B cell (primary cell): ENCODE data around the gene TEAD1. TPM values are rescaled to one million over a fixed set of nuclear protein-coding genes. Genes with fewer than 3 reads are reported as not detected.

Experiments
- ATAC-seq: fragments of 200-7000 bp; cut with Tn5 transposase; one replicate; pipeline ENCODE4 v1.10.0; 2021; ENCODE audit warnings: low read depth, mild to moderate bottlenecking, moderate number of reproducible peaks, moderate library complexity
- CTCF ChIA-PET: fragments of 350-600 bp; sonication (Branson Sonifier 250); formaldehyde crosslinking; loops from one replicate; lab custom pipeline; 2021; ENCODE audit warnings: antibody characterized with exemption, inconsistent platforms; lab: Charles Lee
- POLR2A ChIA-PET: fragments of 350-600 bp; sonication (Branson Sonifier 250); formaldehyde crosslinking; loops from one replicate; lab custom pipeline; 2021; ENCODE audit warnings: antibody characterized with exemption; lab: Charles Lee
- DNase-seq: peaks from one replicate; pipeline ENCODE4 v3.0.0; 2013
- H2AFZ ChIP-seq: 2 replicates; pipeline ENCODE4 v1.6.1; 2012; ENCODE audit warnings: mild to moderate bottlenecking, low read depth, low read length; ENCODE audit not compliant: insufficient read depth, poor library complexity, severe bottlenecking
- H3K27ac ChIP-seq, 2 donors: 1 replicate in 1 of 2; 2 replicates in 1 of 2; pipeline ENCODE4 v1.5.1; 2012 to 2013; ENCODE audit warnings: low read length in 2 of 2, mild to moderate bottlenecking in 2 of 2, moderate library complexity in 1 of 2
- H3K27me3 ChIP-seq, 4 experiments: fragments of 200-600 bp in 1 of 4; sonication (generic) in 1 of 4; replicated peaks in 1 of 4; 1 replicate in 2 of 4; 2 replicates in 2 of 4; pipeline versions ENCODE4 v1.6.1 to v1.7.0; 2013 to 2016; ENCODE audit warnings: low read length in 3 of 4, mild to moderate bottlenecking in 2 of 4, mixed read lengths in 1 of 4, moderate library complexity in 1 of 4; ENCODE audit not compliant: insufficient read depth in 4 of 4, control insufficient read depth in 3 of 4; ENCODE audit errors: control extremely low read depth in 1 of 4
- H3K36me3 ChIP-seq, 2 experiments: replicated peaks in 1 of 2; 1 replicate in 1 of 2; 2 replicates in 1 of 2; pipeline versions ENCODE4 v1.6.1 to v1.7.1; 2013; ENCODE audit warnings: low read length in 1 of 2; ENCODE audit not compliant: insufficient read depth in 2 of 2, control insufficient read depth in 1 of 2; ENCODE audit errors: control extremely low read depth in 1 of 2, extremely low read depth in 1 of 2
- H3K4me1 ChIP-seq, 2 donors: fragments of 200-600 bp in 1 of 2; sonication (generic) in 1 of 2; 1 replicate in 1 of 2; 2 replicates in 1 of 2; pipeline versions ENCODE4 v1.5.1 to v1.6.1; 2013 to 2017; ENCODE audit warnings: low read length in 2 of 2; ENCODE audit not compliant: control insufficient read depth in 2 of 2, insufficient read depth in 2 of 2
- H3K4me2 ChIP-seq: replicated peaks from 2 replicates; pipeline ENCODE3; 2012; ENCODE audit warnings: mild to moderate bottlenecking, low read depth, low read length; ENCODE audit not compliant: poor library complexity, severe bottlenecking
- H3K4me3 ChIP-seq, 5 experiments: fragments of 200-600 bp in 1 of 5; sonication (generic) in 1 of 5; 1 replicate in 3 of 5; 2 replicates in 2 of 5; pipeline versions ENCODE4 v1.5.1 to v1.7.0; 2011 to 2016; ENCODE audit warnings: low read length in 4 of 5, mild to moderate bottlenecking in 4 of 5, low read depth in 2 of 5, control low read depth in 1 of 5, moderate library complexity in 1 of 5; ENCODE audit not compliant: insufficient read depth in 1 of 5; ENCODE audit errors: control extremely low read depth in 1 of 5, extremely low read depth in 1 of 5
- H3K79me2 ChIP-seq: fragments of 200-600 bp; sonication (generic); one replicate; pipeline ENCODE4 v1.6.0; 2016; ENCODE audit warnings: low read length; ENCODE audit not compliant: control insufficient read depth, insufficient read depth
- H3K9ac ChIP-seq: fragments of 200-600 bp; sonication (generic); 2 replicates; pipeline ENCODE4 v1.6.1; 2017; ENCODE audit warnings: mild to moderate bottlenecking, low read length, moderate library complexity
- H3K9me3 ChIP-seq, 3 donors: one replicate each; pipeline versions ENCODE4 v1.6.1 to v1.7.1; 2013; ENCODE audit warnings: low read length in 2 of 3; ENCODE audit not compliant: control insufficient read depth in 2 of 3, insufficient read depth in 1 of 3; ENCODE audit errors: control extremely low read depth in 1 of 3
- H4K20me1 ChIP-seq: 2 replicates; pipeline ENCODE4 v1.6.0; 2012; ENCODE audit warnings: mild to moderate bottlenecking, low read length; ENCODE audit not compliant: insufficient read depth, control insufficient read depth, poor library complexity, severe bottlenecking
- H3K27ac Mint-ChIP-seq: one replicate; pipeline ENCODE4 v1.8.0; 2021; ENCODE audit warnings: mixed read lengths
- H3K27me3 Mint-ChIP-seq: one replicate; pipeline ENCODE4 v1.8.0; 2021; ENCODE audit warnings: mixed read lengths
- H3K4me1 Mint-ChIP-seq: one replicate; pipeline ENCODE4 v1.8.0; 2021; ENCODE audit warnings: mixed read lengths
- H3K4me3 Mint-ChIP-seq: one replicate; pipeline ENCODE4 v1.8.0; 2021; ENCODE audit warnings: mixed read lengths
- H3K9me3 Mint-ChIP-seq: one replicate; pipeline ENCODE4 v1.8.0; 2022; ENCODE audit warnings: mixed read lengths; ENCODE audit not compliant: insufficient read depth
- EZH2 ChIP-seq: IDR thresholded peaks from 2 replicates; pipeline ENCODE4 v1.6.1; 2012; ENCODE audit warnings: borderline replicate concordance, low read depth, mild to moderate bottlenecking, moderate library complexity, low read length; ENCODE audit not compliant: insufficient read depth, poor library complexity, severe bottlenecking
- WGBS: methylation state at CpG from one replicate; pipeline ENCODE4 v1.1.5; 2013; ENCODE audit warnings: missing lambda C conversion rate; ENCODE audit not compliant: insufficient coverage; 5-methylcytosine and 5-hydroxymethylcytosine counted together
- intact Hi-C: fragments of 100-400 bp; cut with micrococcal nuclease; formaldehyde crosslinking; loops from one replicate; pipeline ENCODE4 v1.10.0; 2022
- polyA plus RNA-seq: library from polyadenylated mRNA; depleted of rRNA; stranded (reverse); fragments of >200 nt; gene quantifications from 2 replicates; pipeline ENCODE4 v1.2.3, GENCODE V29; 2012
- total RNA-seq, 2 donors: library from RNA; stranded (reverse); fragments of 120-200 nt in 1 of 2; gene quantifications; 1 replicate in 1 of 2; 2 replicates in 1 of 2; pipeline versions ENCODE4 v1.2.3 to v1.2.4, GENCODE V29; 2013 to 2022
- TF ChIP-seq, protein P1 (sequence below): fragments of 200-600 bp; IDR thresholded peaks from one replicate; pipeline ENCODE4 v1.8.0; 2022; ENCODE audit warnings: antibody characterized with exemption, mild to moderate bottlenecking

The TEAD1 gene
- total and polyA plus RNA-seq, 2 donors (not counting 1 experiment from before 2014, with no cell fraction given) = 0.30 TPM; not detected in 1

DNA sequence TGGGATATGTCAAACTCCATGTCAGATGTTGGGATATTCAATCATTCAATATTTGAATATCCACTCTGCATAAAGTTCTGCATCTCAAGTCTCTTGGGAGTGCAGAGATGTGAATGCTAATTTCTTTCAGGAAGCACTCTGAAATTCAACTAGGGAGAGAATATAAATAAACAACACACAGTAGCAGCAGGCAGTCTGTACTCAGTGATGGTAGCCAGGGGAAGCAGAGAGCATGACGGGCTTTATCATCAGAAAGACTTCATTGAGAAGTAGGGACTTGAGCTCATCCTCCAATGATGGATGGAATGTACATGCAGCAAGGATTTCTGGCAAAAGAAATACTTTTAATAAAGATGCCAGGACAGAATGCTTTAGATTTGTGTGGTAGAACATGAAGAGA lies 9.8 kb upstream of the TEAD1 start:
- WGBS = 80% methylated on average over 1 of the region's 1 CpG
- Histone ChIP-seq H3K79me2 (no peaks in the 10 kb centered on the region), H3K9ac (no peak overlapping the region), H3K36me3 (no peaks in the 10 kb centered on the region), H4K20me1 (no peaks in the 10 kb centered on the region), H3K27ac (no peak overlapping the region), H3K9me3 (no peaks in the 10 kb centered on the region), H3K4me3 (no peak overlapping the region), H3K27me3 (peaks cover 0 to 6% (median 0%) of the 10 kb centered on the region in 4 experiments), H2AFZ (no peak overlapping the region), H3K4me2 (no peak overlapping the region), H3K4me1 (no peaks in the 10 kb centered on the region)
- Mint-ChIP-seq H3K4me3 (no peak overlapping the region), H3K27me3 (peaks cover 44% of the 10 kb centered on the region), H3K27ac (no peak overlapping the region), H3K4me1 (no peaks in the 10 kb centered on the region), H3K9me3 (peaks cover 4% of the 10 kb centered on the region)
- POLR2A ChIA-PET = no interaction called here
- CTCF ChIA-PET = no interaction called here
- TF ChIP-seq, protein P1, sequence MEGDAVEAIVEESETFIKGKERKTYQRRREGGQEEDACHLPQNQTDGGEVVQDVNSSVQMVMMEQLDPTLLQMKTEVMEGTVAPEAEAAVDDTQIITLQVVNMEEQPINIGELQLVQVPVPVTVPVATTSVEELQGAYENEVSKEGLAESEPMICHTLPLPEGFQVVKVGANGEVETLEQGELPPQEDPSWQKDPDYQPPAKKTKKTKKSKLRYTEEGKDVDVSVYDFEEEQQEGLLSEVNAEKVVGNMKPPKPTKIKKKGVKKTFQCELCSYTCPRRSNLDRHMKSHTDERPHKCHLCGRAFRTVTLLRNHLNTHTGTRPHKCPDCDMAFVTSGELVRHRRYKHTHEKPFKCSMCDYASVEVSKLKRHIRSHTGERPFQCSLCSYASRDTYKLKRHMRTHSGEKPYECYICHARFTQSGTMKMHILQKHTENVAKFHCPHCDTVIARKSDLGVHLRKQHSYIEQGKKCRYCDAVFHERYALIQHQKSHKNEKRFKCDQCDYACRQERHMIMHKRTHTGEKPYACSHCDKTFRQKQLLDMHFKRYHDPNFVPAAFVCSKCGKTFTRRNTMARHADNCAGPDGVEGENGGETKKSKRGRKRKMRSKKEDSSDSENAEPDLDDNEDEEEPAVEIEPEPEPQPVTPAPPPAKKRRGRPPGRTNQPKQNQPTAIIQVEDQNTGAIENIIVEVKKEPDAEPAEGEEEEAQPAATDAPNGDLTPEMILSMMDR = no peak
- no peak for TF ChIP-seq EZH2
- no peak for ATAC-seq
- intact Hi-C loops = no loop called here
- no peak for DNase-seq

DNA sequence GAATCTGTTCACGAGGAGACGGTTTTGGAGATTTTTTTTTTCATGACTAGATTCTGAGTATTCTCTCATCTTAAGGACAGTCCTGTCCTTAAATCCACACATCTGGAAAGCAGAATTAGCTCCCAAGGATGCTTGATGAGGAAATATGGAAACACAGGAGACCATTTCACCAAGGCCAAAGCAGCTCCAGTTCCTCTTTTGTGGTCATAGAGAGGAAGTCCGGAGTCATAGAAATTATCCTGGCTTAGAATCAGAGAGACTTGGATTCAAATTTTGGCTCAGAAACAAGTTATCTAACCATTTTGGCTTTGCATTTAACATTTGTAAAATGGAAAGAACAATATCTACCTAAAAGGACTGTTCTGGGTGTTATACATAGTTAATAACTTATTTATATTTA lies 7.3 kb upstream of the TEAD1 start:
- 100% methylated on average over 1 of the region's 3 CpGs for WGBS
- DNase-seq (no peak), ATAC-seq (no peak)
- no peaks in the 10 kb centered on the region for H3K79me2 ChIP-seq
- no peak overlapping the region for H2AFZ ChIP-seq
- Mint-ChIP-seq H3K4me1 (no peaks in the 10 kb centered on the region), H3K27me3 (peaks cover 54% of the 10 kb centered on the region), H3K27ac (no peak overlapping the region), H3K9me3 (peaks cover 5% of the 10 kb centered on the region), H3K4me3 (no peak overlapping the region)
- ChIA-PET CTCF (no interaction called here), POLR2A (no interaction called here)
- H3K4me1 ChIP-seq = no peaks in the 10 kb centered on the region
- TF ChIP-seq EZH2 = no peak
- TF ChIP-seq, protein P1 = no peak
- no peak overlapping the region for H3K9ac ChIP-seq
- H3K4me2 ChIP-seq = no peak overlapping the region
- peaks cover 0 to 7% (median 7%) of the 10 kb centered on the region in 4 experiments for H3K27me3 ChIP-seq
- H3K4me3 ChIP-seq = no peak overlapping the region
- peaks cover 0 to 3% (median 0%) of the 10 kb centered on the region in 3 donors for H3K9me3 ChIP-seq
- H4K20me1 ChIP-seq = no peaks in the 10 kb centered on the region
- H3K27ac ChIP-seq = no peak overlapping the region
- no peaks in the 10 kb centered on the region for H3K36me3 ChIP-seq
- intact Hi-C loops = no loop called here
